IMR-90 (cell line): ENCODE data around the gene SLC39A6. TPM values are rescaled to one million over a fixed set of nuclear protein-coding genes. Genes with fewer than 3 reads are reported as not detected.
A peak's percentile ranks its signal among the peaks of the same experiment; 100 is the strongest.

Experiments used
- ATAC-seq: fragments of 200-7000 bp; cut with Tn5 transposase; 2 replicates; pipeline ENCODE4 v1.9.1; 2020; ENCODE audit warnings: low read depth, mild to moderate bottlenecking, moderate library complexity
- BruUV-seq: library from RNA; stranded (reverse); fragments of 400-500 nt; replicated peaks from 2 replicates; lab custom pipeline; 2021; lab: Mats Ljungman, UMichigan
- CTCF ChIA-PET: fragments of 300-600 bp; formaldehyde crosslinking; extraction: SDS; loops from one replicate; lab custom pipeline; 2021; ENCODE audit warnings: antibody characterized with exemption; lab: Yijun Ruan, JAX
- POLR2A ChIA-PET: fragments of 300-600 bp; sonication (Branson Sonifier 250); formaldehyde crosslinking; loops from one replicate; lab custom pipeline; 2022; ENCODE audit warnings: antibody characterized with exemption; ENCODE audit not compliant: unreplicated experiment; lab: Charles Lee
- DNase-seq: peaks from one replicate; pipeline ENCODE4 v3.0.0; 2013
- H2AFZ ChIP-seq: replicated peaks from 2 replicates; pipeline ENCODE3; 2013; ENCODE audit warnings: low read length, mild to moderate bottlenecking; ENCODE audit not compliant: poor library complexity
- H2AK5ac ChIP-seq: 2 replicates; pipeline ENCODE4 v1.6.1; 2013; ENCODE audit warnings: low read depth, low read length, inconsistent platforms
- H2AK9ac ChIP-seq: replicated peaks from 2 replicates; pipeline ENCODE3; 2013; ENCODE audit warnings: mild to moderate bottlenecking, low read depth, low read length, moderate library complexity; ENCODE audit not compliant: poor library complexity
- H2BK120ac ChIP-seq: 2 replicates; pipeline ENCODE4 v1.6.1; 2013; ENCODE audit warnings: low read depth, low read length, inconsistent platforms
- H2BK15ac ChIP-seq: 3 replicates; pipeline ENCODE4 v1.6.1; 2013; ENCODE audit warnings: low read depth, low read length, inconsistent platforms
- H2BK20ac ChIP-seq: 2 replicates; pipeline ENCODE4 v1.6.1; 2013; ENCODE audit warnings: low read depth, mild to moderate bottlenecking, inconsistent platforms, low read length, moderate library complexity
- H2BK5ac ChIP-seq: 2 replicates; pipeline ENCODE4 v1.6.1; 2013; ENCODE audit warnings: mild to moderate bottlenecking, low read depth, low read length, inconsistent platforms; ENCODE audit not compliant: poor library complexity, severe bottlenecking
- H3K14ac ChIP-seq: replicated peaks from 2 replicates; pipeline ENCODE4 v1.6.1; 2013; ENCODE audit warnings: low read depth, low read length, inconsistent platforms
- H3K18ac ChIP-seq: 2 replicates; pipeline ENCODE4 v1.6.1; 2013; ENCODE audit warnings: low read depth, low read length, control low read depth
- H3K23ac ChIP-seq: 2 replicates; pipeline ENCODE4 v1.6.1; 2013; ENCODE audit warnings: low read depth, low read length, inconsistent platforms
- H3K27ac ChIP-seq: 2 replicates; pipeline ENCODE4 v1.5.1; 2013; ENCODE audit warnings: mild to moderate bottlenecking, control low read depth, low read length; ENCODE audit not compliant: insufficient read depth
- H3K27me3 ChIP-seq: 2 replicates; pipeline ENCODE4 v1.6.1; 2013; ENCODE audit warnings: low read length; ENCODE audit not compliant: control insufficient read depth, insufficient read depth
- H3K36me3 ChIP-seq: 2 replicates; pipeline ENCODE4 v1.6.1; 2013; ENCODE audit warnings: low read length, mixed read lengths; ENCODE audit not compliant: control insufficient read depth, insufficient read depth
- H3K4ac ChIP-seq: 2 replicates; pipeline ENCODE4 v1.6.1; 2013; ENCODE audit warnings: low read depth, low read length, inconsistent platforms
- H3K4me1 ChIP-seq: 2 replicates; pipeline ENCODE4 v1.6.1; 2013; ENCODE audit warnings: low read length, mixed read lengths; ENCODE audit not compliant: control insufficient read depth, insufficient read depth
- H3K4me2 ChIP-seq: 2 replicates; pipeline ENCODE4 v1.6.1; 2013; ENCODE audit warnings: low read depth, mild to moderate bottlenecking, control low read depth, low read length, moderate library complexity
- H3K4me3 ChIP-seq: 2 replicates; pipeline ENCODE4 v1.5.1; 2013; ENCODE audit warnings: low read depth, mild to moderate bottlenecking, control low read depth, low read length, moderate library complexity; ENCODE audit not compliant: insufficient read depth
- H3K56ac ChIP-seq: 2 replicates; pipeline ENCODE4 v1.6.1; 2013; ENCODE audit warnings: low read length, inconsistent platforms; ENCODE audit not compliant: insufficient read depth; ENCODE audit errors: extremely low read depth
- H3K79me1 ChIP-seq, 2 experiments: 2 replicates each; pipeline ENCODE4 v1.6.1; 2013; ENCODE audit warnings: low read length in 2 of 2, inconsistent platforms in 1 of 2, low read depth in 1 of 2
- H3K9ac ChIP-seq: 2 replicates; pipeline ENCODE4 v1.6.1; 2013; ENCODE audit warnings: low read depth, low read length, control low read depth
- H3K9me1 ChIP-seq: 2 replicates; pipeline ENCODE4 v1.6.1; 2013; ENCODE audit warnings: low read length, inconsistent platforms; ENCODE audit not compliant: insufficient read depth
- H3K9me3 ChIP-seq: 2 replicates; pipeline ENCODE4 v1.6.1; 2013; ENCODE audit warnings: low read length; ENCODE audit not compliant: control insufficient read depth, insufficient read depth
- H4K20me1 ChIP-seq: 2 replicates; pipeline ENCODE4 v1.6.1; 2013; ENCODE audit warnings: low read length, inconsistent platforms; ENCODE audit not compliant: insufficient read depth
- H4K5ac ChIP-seq: 2 replicates; pipeline ENCODE4 v1.6.1; 2013; ENCODE audit warnings: mild to moderate bottlenecking, low read depth, low read length, control low read depth
- H4K8ac ChIP-seq, 2 experiments: 2 replicates each; pipeline ENCODE4 v1.6.1; 2013; ENCODE audit warnings: low read depth in 2 of 2, low read length in 2 of 2, control low read depth in 1 of 2, inconsistent platforms in 1 of 2
- H4K91ac ChIP-seq: 2 replicates; pipeline ENCODE4 v1.6.1; 2013; ENCODE audit warnings: low read depth, low read length, inconsistent platforms; ENCODE audit not compliant: insufficient read depth
- BHLHE40 ChIP-seq: fragments of 150-350 bp; IDR thresholded peaks from 2 replicates; pipeline ENCODE4 v1.6.1; 2016; ENCODE audit warnings: mild to moderate bottlenecking, low read depth, low read length
- CEBPB ChIP-seq: IDR thresholded peaks from 2 replicates; pipeline ENCODE4 v1.6.1; 2012; ENCODE audit warnings: low read depth, low read length, improper control_type of control experiment
- CHD1 ChIP-seq: IDR thresholded peaks from 2 replicates; pipeline ENCODE4 v1.6.1; 2012; ENCODE audit warnings: low read depth, low read length, improper control_type of control experiment
- CTCF ChIP-seq: conservative IDR thresholded peaks from 2 replicates; pipeline ENCODE4 v1.5.1; 2012; ENCODE audit warnings: mild to moderate bottlenecking, low read depth, low read length, improper control_type of control experiment
- ELK1 ChIP-seq: fragments of 150-350 bp; IDR thresholded peaks from 2 replicates; pipeline ENCODE4 v1.6.1; 2016; ENCODE audit warnings: low read depth, mild to moderate bottlenecking, low read length, moderate library complexity, borderline replicate concordance
- FOS ChIP-seq: fragments of 150-350 bp; IDR thresholded peaks from 2 replicates; pipeline ENCODE4 v1.6.1; 2016; ENCODE audit warnings: low read depth, low read length
- MAFK ChIP-seq: IDR thresholded peaks from 2 replicates; pipeline ENCODE4 v1.6.1; 2012; ENCODE audit warnings: low read depth, low read length, improper control_type of control experiment
- MAZ ChIP-seq: IDR thresholded peaks from 2 replicates; pipeline ENCODE4 v1.6.1; 2012; ENCODE audit warnings: low read depth, mild to moderate bottlenecking, low read length, improper control_type of control experiment, moderate library complexity, borderline replicate concordance
- NFE2L2 ChIP-seq: fragments of 150-350 bp; IDR thresholded peaks from 2 replicates; pipeline ENCODE4 v1.6.1; 2016; ENCODE audit warnings: low read depth, mild to moderate bottlenecking, low read length
- POLR2A ChIP-seq: IDR thresholded peaks from 2 replicates; pipeline ENCODE4 v1.6.1; 2012; ENCODE audit warnings: mild to moderate bottlenecking, low read depth, low read length
- RFX5 ChIP-seq: IDR thresholded peaks from 2 replicates; pipeline ENCODE4 v1.8.0; 2012; ENCODE audit warnings: low read depth, mild to moderate bottlenecking, low read length, moderate library complexity
- SMC3 ChIP-seq: fragments of 150-350 bp; IDR thresholded peaks from 2 replicates; pipeline ENCODE4 v1.6.1; 2016; ENCODE audit warnings: low read depth, mild to moderate bottlenecking, antibody characterized with exemption, low read length, moderate library complexity
- USF2 ChIP-seq: fragments of 150-350 bp; IDR thresholded peaks from 2 replicates; pipeline ENCODE4 v1.6.1; 2017; ENCODE audit warnings: mild to moderate bottlenecking, antibody characterized with exemption, low read length, low read depth
- WGBS, 2 experiments: methylation state at CpG; one replicate each; pipeline versions ENCODE4 v1.1.5 to v1.1.7; 2013; ENCODE audit warnings: missing lambda C conversion rate in 2 of 2; ENCODE audit not compliant: insufficient read length in 1 of 2; ENCODE audit errors: extremely low coverage in 2 of 2; 5-methylcytosine and 5-hydroxymethylcytosine counted together
- dilution Hi-C: fragments of 300-500 bp; cut with HindIII; formaldehyde crosslinking; loops from one replicate; pipeline ENCODE4 v1.14.3; 2018; ENCODE audit warnings: low sequenced_read_pairs; ENCODE audit not compliant: unreplicated experiment
- in situ Hi-C: fragments of 300-500 bp; cut with MboI; formaldehyde crosslinking; loops from 3 replicates; pipeline ENCODE4 v1.14.3; 2019; ENCODE audit warnings: low sequenced_read_pairs, inconsistent platforms, mixed read lengths
- intact Hi-C: fragments of 100-400 bp; cut with micrococcal nuclease; formaldehyde crosslinking; loops from 2 replicates; pipeline ENCODE4 v1.10.0; 2022
- polyA plus RNA-seq, 3 experiments: library from polyadenylated mRNA; depleted of rRNA; stranded (reverse); fragments of >200 nt; gene quantifications; 2 replicates each; pipeline ENCODE4 v1.2.3, GENCODE V29; 2012; ENCODE audit warnings: low replicate concordance in 1 of 3
- total RNA-seq: library from RNA; depleted of rRNA; stranded (reverse); fragments of >200 nt; gene quantifications from 2 replicates; pipeline ENCODE4 v1.2.3, GENCODE V29; 2012

The SLC39A6 gene
- total and polyA plus RNA-seq, 2 of the 4 experiments (the other 2 are of a cell fraction) = 48.7 to 91.9 TPM

GRCh38 chr18:36067055-36067957 lies 61.8 kb downstream of the SLC39A6 start, which contains the start of gene RPRD1A:
RPRD1A (minus strand) TSS chr18:36067559; CDS start chr18:36067404, 155 bp downstream.
- Histone ChIP-seq H3K9me3 (no peaks in the 10 kb centered on the region), H2BK15ac (peak within 1 kb of the TSS; percentile 10; the same call in 1 of the 3 replicates), H3K4me3 (peak within 1 kb of the TSS; percentile 63), H4K20me1 (peaks cover 17% of the 10 kb centered on the region; the same call in 1 of the 2 replicates), H2AK5ac (no peak within 1 kb of the TSS), H3K4me2 (peak within 1 kb of the TSS; percentile 100), H4K91ac (peak within 1 kb of the TSS; percentile 86), H3K9ac (peak within 1 kb of the TSS; percentile 71), H3K9me1 (0 out of 2 replicates have a peak, but pooled peaks cover 2% of the 10 kb centered on the region), H3K14ac (peak within 1 kb of the TSS; percentile 78), H3K79me1 (peaks cover 4 to 24% of the 10 kb centered on the region in 2 experiments; a peak in 3 of 4 replicates), H4K8ac (peak within 1 kb of the TSS; percentile 34 to 95), H3K4me1 (peaks cover 1% of the 10 kb centered on the region; the same call in 1 of the 2 replicates), H2BK120ac (peak within 1 kb of the TSS; percentile 64), H3K36me3 (peaks cover 2% of the 10 kb centered on the region; the same call in 1 of the 2 replicates), H3K18ac (peak within 1 kb of the TSS; percentile 37), H2AFZ (peak within 1 kb of the TSS; percentile 97), H3K27ac (peak within 1 kb of the TSS; percentile 80), H4K5ac (peak within 1 kb of the TSS; percentile 72; the same call in 1 of the 2 replicates), H2BK5ac (peak within 1 kb of the TSS; percentile 83), H3K4ac (peak within 1 kb of the TSS; percentile 86), H3K27me3 (no peaks in the 10 kb centered on the region), H3K23ac (peak within 1 kb of the TSS; percentile 82), H2AK9ac (peak within 1 kb of the TSS; percentile 2), H3K56ac (peak within 1 kb of the TSS; percentile 50; the same call in 1 of the 2 replicates), H2BK20ac (no peak within 1 kb of the TSS)
- intact Hi-C loops (loop anchor here (5.0 kb wide), 1 partner anchor 35 kb away; no protein-coding TSS in a partner anchor), in situ Hi-C loops (no loop called here), dilution Hi-C loops (no loop called here)
- ATAC-seq (peak; percentile 98), DNase-seq (peak; percentile 95)
- WGBS, 2 experiments = 0% methylated on average over 33 of the region's 66 CpGs; no CpG with 5 or more reads in 1 of the 2 experiments
- POLR2A ChIA-PET = no interaction called here
- CTCF ChIA-PET = no interaction called here
- no TSS peak for BruUV-seq
- TF ChIP-seq CTCF (0 out of 2 replicates have a peak, but pooled peaks have one; percentile 11), SMC3 (no peak), FOS (peak; percentile 97), POLR2A (peak; percentile 89), CHD1 (no peak), BHLHE40 (peak; percentile 68), ELK1 (no peak), RFX5 (no peak), MAZ (no peak; the same call in 1 of the 2 replicates), CEBPB (peak; percentile 98), NFE2L2 (no peak), MAFK (no peak), USF2 (no peak; the same call in 1 of the 2 replicates)
